Tibial artery (tissue), 4 donors: ENCODE results near the gene HRH2.

Source experiments
- DNase-seq, 2 donors: peaks; one replicate each; pipeline ENCODE4 v3.0.0-alpha.2; 2019
- H3K27ac ChIP-seq, 2 donors: fragments of 200-600 bp; sonication (generic) in 1 of 2; 1 replicate in 1 of 2; 2 replicates in 1 of 2; pipeline ENCODE4 v1.5.1; 2018 to 2019; ENCODE audit warnings: mild to moderate bottlenecking in 1 of 2
- H3K27me3 ChIP-seq, 2 donors: fragments of 200-600 bp; sonication (generic) in 1 of 2; one replicate each; pipeline versions ENCODE4 v1.5.1 to v1.6.0; 2016 to 2019
- H3K36me3 ChIP-seq, 3 donors: fragments of 200-600 bp; sonication (generic) in 2 of 3; one replicate each; pipeline ENCODE4 v1.5.1; 2016 to 2019; ENCODE audit warnings: mild to moderate bottlenecking in 2 of 3
- H3K4me1 ChIP-seq, 4 donors: fragments of 200-600 bp; sonication (generic) in 2 of 4; 1 replicate in 3 of 4; 2 replicates in 1 of 4; pipeline ENCODE4 v1.5.1; 2016 to 2019
- H3K4me3 ChIP-seq, 2 donors: fragments of 200-600 bp; sonication (generic) in 1 of 2; 1 replicate in 1 of 2; 2 replicates in 1 of 2; pipeline ENCODE4 v1.5.1; 2018 to 2019; ENCODE audit warnings: mild to moderate bottlenecking in 2 of 2
- H3K9me3 ChIP-seq, 3 donors: fragments of 200-600 bp; sonication (generic) in 1 of 3; one replicate each; pipeline ENCODE4 v1.5.1; 2016 to 2019
- CTCF ChIP-seq, 2 experiments: fragments of 200-600 bp in 1 of 2; fragments of 450-650 bp in 1 of 2; IDR thresholded peaks; one replicate each; pipeline ENCODE4 v1.5.1; 2017 to 2019; ENCODE audit warnings: antibody characterized with exemption in 2 of 2, mild to moderate bottlenecking in 1 of 2, moderate library complexity in 1 of 2
- intact Hi-C: fragments of 100-400 bp; cut with DNase I; formaldehyde crosslinking; loops from one replicate; pipeline ENCODE4 v1.15.0; 2023; ENCODE audit warnings: low total_unique reads

The HRH2 gene

GRCh38 chr5:175724314-175725275, 66.7 kb downstream of the HRH2 start:
- intact Hi-C loops, result loop anchor here (5.0 kb wide), 1 partner anchor 192 kb away; no protein-coding TSS in a partner anchor
- Histone ChIP-seq H3K4me1 (peaks cover 0 to 4% (median 2%) of the 10 kb centered on the region in 4 donors), H3K27me3 (peaks cover 0 to 29% of the 10 kb centered on the region in 2 donors), H3K4me3 (no peak overlapping the region), H3K9me3 (no peaks in the 10 kb centered on the region), H3K36me3 (no peaks in the 10 kb centered on the region), H3K27ac (no peak overlapping the region)
- peak in 1 of 2 donors; percentile 3 for DNase-seq
- TF ChIP-seq CTCF (IDR thresholded peaks at IDR 0.05), result no peak

GRCh38 chr5:175728316-175728715, 70.4 kb downstream of the HRH2 start:
- no peak overlapping the region for H3K4me3 ChIP-seq
- intact Hi-C loops, result loop anchor here (5.0 kb wide), 1 partner anchor 196 kb away; no protein-coding TSS in a partner anchor
- no peak for DNase-seq

GRCh38 chr5:175728885-175729828, 71.3 kb downstream of the HRH2 start:
- Histone ChIP-seq H3K4me1 (peaks cover 0 to 8% (median 3%) of the 10 kb centered on the region in 4 donors), H3K9me3 (no peaks in the 10 kb centered on the region), H3K4me3 (no peak overlapping the region), H3K27ac (no peak overlapping the region), H3K36me3 (no peaks in the 10 kb centered on the region), H3K27me3 (peaks cover 0 to 55% of the 10 kb centered on the region in 2 donors)
- DNase-seq, result peak in 1 of 2 donors; percentile 51
- intact Hi-C loops, result loop anchor here (5.0 kb wide), 1 partner anchor 197 kb away; no protein-coding TSS in a partner anchor
- TF ChIP-seq CTCF (IDR thresholded peaks at IDR 0.05), result no peak

More at GRCh38 chr5:175728316-175728715, 70.4 kb downstream of the HRH2 start:
- TF ChIP-seq CTCF (IDR thresholded peaks at IDR 0.05), result no peak
- H3K36me3 ChIP-seq, result no peaks in the 10 kb centered on the region
- peaks cover 0 to 8% (median 3%) of the 10 kb centered on the region in 4 donors for H3K4me1 ChIP-seq
- no peak overlapping the region for H3K27ac ChIP-seq
- H3K9me3 ChIP-seq, result no peaks in the 10 kb centered on the region
- peaks cover 0 to 47% of the 10 kb centered on the region in 2 donors for H3K27me3 ChIP-seq

- no peaks in the 10 kb centered on the region for H3K36me3 ChIP-seq
- peaks cover 0 to 8% (median 3%) of the 10 kb centered on the region in 4 donors for H3K4me1 ChIP-seq
- H3K4me3 ChIP-seq, result no peak overlapping the region
- DNase-seq, result peak; percentile 89 to 90
- H3K9me3 ChIP-seq, result no peaks in the 10 kb centered on the region
- no peak overlapping the region for H3K27ac ChIP-seq
- peaks cover 0 to 55% of the 10 kb centered on the region in 2 donors for H3K27me3 ChIP-seq
- peak; percentile 86 to 93 for TF ChIP-seq CTCF (IDR thresholded peaks at IDR 0.05)
- intact Hi-C loops, result loop anchor here (5.0 kb wide), 1 partner anchor 198 kb away; no protein-coding TSS in a partner anchor
Measured at GRCh38 chr5:175729829-175730277, 72.0 kb downstream of the HRH2 start.

- Histone ChIP-seq H3K9me3 (no peaks in the 10 kb centered on the region), H3K27me3 (peaks cover 0 to 62% of the 10 kb centered on the region in 2 donors), H3K4me1 (peaks cover 0 to 8% (median 3%) of the 10 kb centered on the region in 4 donors), H3K4me3 (no peak overlapping the region), H3K36me3 (no peaks in the 10 kb centered on the region), H3K27ac (no peak overlapping the region)
- intact Hi-C loops, result no loop called here
- no peak for TF ChIP-seq CTCF (IDR thresholded peaks at IDR 0.05)
- DNase-seq, result no peak
Measured at GRCh38 chr5:175731172-175731571, 73.3 kb downstream of the HRH2 start.
